Stimulated activated CD4-positive, alpha-beta T cell treated with anti-CD3 and anti-CD28 coated beads, Interleukin-12 subunit alpha, Interleukin-12 subunit beta, amount 100 ng/mL, for 48 hours (primary cell): ENCODE data around the gene PRRX1.

Source experiments
- DNase-seq, 3 donors: peaks; one replicate each; pipeline ENCODE4 v3.0.0-alpha.2; 2020; ENCODE audit warnings: low read depth in 2 of 3, low spot score in 1 of 3

Gene PRRX1

GRCh38 chr1:170686291-170686690, 22.4 kb downstream of the PRRX1 start:
- DNase-seq = no peak

GRCh38 chr1:170687621-170688020, 23.7 kb downstream of the PRRX1 start:
- DNase-seq = no peak

GRCh38 chr1:170691258-170691657, 27.3 kb downstream of the PRRX1 start:
- no peak for DNase-seq

DNA sequence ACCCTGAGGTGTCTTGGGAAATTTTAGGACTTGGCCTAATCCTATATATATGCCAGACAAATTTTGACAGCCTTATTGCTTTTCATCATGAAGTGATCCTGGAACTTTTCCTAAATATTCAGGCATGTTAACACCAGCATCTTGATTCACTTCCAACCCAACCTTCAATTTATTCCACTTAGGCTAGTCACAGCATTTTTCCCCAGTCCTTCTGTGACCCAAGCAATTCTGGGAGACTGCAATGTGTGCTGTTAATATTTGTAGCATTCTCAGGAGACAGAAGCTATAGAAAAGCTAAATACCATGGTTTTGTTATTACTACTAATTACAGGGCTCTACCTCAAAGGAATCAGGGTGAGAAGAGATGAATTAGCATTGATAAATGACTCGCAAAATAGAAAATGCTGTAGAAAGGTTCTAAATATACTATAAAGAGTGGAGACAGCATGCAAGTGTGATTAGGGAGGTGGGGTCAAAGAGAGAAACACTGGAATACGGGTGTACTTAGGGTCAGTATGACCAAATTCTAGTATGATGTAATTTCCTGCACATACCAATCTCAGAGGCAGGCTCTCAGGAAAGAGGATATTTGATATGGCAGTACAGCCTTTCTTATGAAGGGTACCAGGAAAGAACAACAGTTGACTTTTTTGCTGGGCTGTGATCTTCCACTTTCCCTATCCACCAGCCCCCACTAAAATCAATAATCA, 29.1 kb downstream of the PRRX1 start:
- no peak for DNase-seq

DNA sequence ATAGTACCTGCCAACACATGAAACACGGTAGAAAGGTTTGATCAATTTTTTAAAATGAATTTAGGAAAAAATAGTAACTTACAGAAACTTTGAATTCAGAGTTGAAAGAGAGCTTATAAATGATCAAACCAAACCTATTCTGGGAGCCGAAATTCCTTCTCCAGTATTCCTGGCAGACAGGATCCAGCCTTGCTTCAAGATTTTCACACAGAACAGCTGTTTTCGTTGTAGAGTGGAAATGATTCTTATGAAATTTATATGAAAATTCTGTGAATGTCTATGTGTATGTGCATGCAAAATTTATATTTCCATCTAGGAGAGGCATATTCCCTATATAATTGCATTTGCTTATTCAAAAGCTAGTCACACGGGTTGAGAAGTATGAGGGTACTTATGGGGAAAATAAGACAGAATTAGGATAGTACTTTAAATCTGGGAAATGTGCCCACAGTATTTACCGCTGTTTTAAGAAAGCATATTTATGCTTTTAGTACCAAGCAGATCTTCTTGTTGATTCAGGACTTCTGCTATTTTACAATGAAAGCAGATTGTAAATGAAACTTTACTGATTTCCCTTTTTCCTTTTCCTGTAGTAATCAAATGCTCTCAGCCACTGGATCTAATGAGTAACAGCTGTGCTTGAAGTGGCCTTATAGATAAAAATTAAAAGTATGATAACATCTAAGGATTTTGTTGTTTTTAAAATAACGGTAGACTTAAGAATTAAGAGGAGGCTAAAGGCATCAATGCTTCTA, 30.4 kb downstream of the PRRX1 start:
- no peak for DNase-seq

GRCh38 chr1:170695955-170696590, 32.1 kb downstream of the PRRX1 start:
- no peak for DNase-seq

GRCh38 chr1:170696591-170697290, 32.8 kb downstream of the PRRX1 start:
- DNase-seq = no peak

DNA sequence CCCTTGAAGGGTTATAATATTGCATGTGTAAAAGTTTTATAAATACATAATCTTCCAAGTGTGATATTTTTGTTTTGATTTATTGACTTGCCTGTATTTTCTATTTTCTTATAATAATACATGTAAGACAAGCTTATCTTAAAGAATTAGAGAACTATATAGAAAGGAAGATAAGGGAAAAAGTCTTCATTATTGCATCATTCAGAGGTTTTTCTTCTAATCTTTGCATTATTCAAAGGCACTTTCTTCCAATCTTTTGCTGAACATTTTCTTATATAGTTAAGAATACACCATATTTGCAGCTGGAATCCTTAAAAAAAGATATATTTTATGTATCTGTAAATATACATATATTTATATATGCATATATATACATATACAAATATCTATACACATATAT, 33.4 kb downstream of the PRRX1 start:
- no peak for DNase-seq

DNA sequence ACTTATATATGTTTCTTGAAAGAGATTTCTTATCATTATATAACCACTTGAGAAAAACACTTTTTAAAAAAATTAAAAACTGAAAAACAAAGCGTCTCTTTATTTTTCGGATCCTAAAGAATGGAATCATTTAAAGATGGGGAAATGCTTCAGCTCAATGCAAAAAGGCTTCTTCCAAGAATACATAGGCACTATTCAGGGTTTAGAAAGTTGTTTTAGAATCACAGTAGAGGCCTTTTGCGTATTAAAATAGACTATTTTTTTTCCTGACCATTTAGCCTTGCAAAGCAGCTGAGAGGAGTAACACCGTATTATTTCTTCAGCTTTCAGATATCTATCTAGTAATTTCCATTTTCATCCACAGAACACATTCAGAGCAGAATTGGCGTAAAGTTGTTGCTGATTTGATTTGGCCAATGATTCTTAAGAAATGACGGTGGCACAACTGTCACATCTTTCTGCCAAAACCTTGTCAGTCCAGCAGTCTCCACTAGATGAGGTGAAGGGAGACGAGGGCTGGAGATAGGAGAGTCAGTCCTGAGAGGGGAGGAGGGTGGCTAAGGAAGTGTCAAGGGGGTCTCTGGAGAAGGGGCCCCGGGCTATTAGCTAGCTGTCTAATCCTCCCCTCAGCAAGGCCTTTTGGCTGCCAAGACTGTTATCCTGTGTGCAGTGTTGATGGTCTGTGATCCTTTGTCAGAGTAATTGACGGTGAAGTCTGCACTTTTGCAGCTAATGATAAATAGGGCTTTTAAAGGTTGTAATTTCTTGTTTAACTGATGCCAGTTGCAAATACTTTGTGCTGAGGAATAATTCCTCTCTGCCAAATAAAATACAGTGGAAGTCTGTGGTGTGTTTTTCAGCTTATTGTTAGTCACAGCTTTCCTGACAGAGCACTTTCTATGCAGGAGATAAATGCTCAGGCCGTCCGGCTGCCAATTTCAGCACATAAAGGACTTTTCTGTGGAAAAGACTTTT, 34.7 kb downstream of the PRRX1 start:
- DNase-seq = no peak

DNA sequence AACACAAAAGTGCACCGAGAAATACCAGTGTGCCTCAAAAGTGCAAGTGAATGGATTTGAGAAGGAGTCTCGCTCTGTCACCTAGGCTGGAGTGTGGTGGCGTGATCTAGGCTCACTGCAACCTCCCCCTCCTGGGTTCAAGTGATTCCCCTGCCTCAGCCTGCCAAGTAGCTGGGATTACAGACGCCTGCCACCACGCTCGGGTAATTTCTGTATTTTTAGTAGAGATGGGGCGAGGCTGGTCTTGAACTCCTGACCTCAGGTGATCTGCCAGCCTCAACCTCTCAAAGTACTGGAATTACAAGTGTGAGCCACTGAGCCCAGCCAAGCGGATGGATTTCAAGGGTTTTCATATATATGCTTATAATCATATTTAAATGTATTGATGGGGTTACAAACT, 35.8 kb downstream of the PRRX1 start:
- DNase-seq = no peak

GRCh38 chr1:170700842-170701615, 37.1 kb downstream of the PRRX1 start:
- DNase-seq = no peak

GRCh38 chr1:170701962-170702361, 38.0 kb downstream of the PRRX1 start:
- no peak for DNase-seq

- DNase-seq = no peak
Observed at GRCh38 chr1:170703591-170703990, 39.7 kb downstream of the PRRX1 start.

GRCh38 chr1:170704256-170704655, 40.3 kb downstream of the PRRX1 start:
- DNase-seq = no peak

- DNase-seq = no peak
Observed at GRCh38 chr1:170705981-170706380, 42.0 kb downstream of the PRRX1 start.

- DNase-seq = no peak
Observed at GRCh38 chr1:170707117-170707516, 43.2 kb downstream of the PRRX1 start.

DNA sequence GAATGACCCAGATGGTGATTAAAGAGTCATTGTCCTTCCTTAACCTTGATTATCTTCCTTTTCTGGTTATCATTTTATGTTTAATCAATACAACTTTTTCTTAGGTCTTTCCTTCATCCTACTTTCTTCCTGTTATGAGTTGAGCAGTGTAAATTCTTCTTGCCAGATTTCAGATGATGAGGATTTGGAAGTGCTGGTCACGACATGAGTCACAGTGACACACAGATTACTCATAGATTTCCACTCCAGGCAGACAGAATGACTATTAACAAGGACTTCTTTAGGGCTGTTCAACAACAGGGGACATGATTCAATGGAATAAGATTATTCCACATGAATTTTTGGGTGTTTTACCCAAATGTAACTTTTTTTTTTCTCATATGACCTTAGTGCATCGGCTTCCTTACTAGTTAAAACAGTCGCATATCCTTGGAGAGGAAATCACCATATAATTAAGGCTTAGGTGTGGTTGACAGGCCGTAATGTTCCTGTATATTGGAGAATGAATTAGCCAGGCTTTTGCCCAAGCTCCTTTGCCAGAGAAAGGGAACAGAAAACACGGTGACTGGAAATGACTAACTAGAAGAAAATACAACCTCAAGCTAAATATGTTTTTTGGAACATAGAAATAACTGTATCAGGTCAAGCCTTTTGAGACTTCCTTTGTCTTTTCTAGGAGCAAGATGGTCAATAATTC, 44.2 kb downstream of the PRRX1 start:
- DNase-seq = peak in 1 of 3 donors; percentile 5

DNA sequence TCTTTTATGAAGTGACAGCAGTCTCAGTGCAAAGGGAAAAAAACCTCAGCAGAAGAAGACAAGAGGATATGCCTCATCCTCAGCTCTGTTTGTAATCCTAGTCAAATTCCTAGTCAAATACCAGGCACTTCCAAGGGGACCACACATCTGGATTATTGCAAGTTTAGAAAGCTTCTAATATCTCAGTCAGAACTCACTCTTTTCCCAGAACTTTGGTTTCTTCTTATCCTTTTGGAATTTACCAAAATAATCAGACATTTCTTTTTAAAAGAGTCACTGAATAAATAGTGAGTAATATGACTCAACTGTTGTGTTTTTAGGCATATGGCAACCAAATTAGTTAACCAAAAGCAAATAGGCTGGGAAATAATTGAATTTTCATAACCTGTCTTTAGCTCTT, 47.8 kb downstream of the PRRX1 start:
- DNase-seq = no peak

DNA sequence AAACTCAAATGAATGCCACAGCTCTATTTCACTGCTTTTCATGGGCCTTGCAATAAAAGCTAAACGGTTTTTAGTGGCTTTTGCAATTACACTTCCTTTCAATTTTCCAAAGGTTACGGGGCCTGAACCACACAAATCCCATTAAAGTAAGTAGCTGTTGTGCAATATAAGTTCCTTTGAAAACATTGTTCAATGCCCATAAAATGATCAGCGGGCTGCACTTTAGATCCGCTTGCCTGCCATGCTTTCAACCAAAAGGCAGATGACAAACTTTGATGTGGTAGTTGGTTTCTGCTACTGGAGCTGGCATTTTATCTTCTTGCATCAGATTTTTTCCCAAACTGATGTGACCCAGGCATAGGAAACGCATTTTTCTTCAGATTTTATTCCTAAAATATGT, 50.2 kb downstream of the PRRX1 start:
- DNase-seq = no peak
